GM04504 (cell line): Measurements from ENCODE around the gene FHIT.
"Not testable (repeated sequence)": the region's sequence is repeated elsewhere in the genome, so short reads cannot be mapped to it uniquely, and the experiment has no call there.

ENCODE experiments used
- DNase-seq: peaks from one replicate; pipeline ENCODE4 v3.0.0-alpha.2; 2012; ENCODE audit warnings: low read depth

FHIT gene

DNA sequence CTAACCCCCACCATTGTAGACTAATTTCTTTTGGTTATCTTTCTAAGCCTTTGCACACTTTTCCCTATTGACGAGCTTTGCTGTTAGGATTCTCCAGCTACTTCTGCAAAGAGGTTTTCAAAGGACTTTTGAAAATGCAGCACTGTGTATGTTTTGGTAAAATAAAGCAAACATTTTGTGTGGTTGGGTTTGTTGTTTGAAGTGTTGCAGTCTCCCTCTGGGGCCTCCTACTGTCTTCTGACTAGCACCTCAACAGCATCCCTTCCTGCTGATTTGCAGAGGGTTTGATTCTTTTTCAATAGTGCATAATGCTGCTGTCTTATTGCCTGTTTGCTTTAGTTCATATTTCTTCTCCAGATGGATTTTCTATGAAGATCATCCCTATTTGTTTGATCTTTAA lies 1426.4 kb downstream of the FHIT start:
- DNase-seq: no peak

DNA sequence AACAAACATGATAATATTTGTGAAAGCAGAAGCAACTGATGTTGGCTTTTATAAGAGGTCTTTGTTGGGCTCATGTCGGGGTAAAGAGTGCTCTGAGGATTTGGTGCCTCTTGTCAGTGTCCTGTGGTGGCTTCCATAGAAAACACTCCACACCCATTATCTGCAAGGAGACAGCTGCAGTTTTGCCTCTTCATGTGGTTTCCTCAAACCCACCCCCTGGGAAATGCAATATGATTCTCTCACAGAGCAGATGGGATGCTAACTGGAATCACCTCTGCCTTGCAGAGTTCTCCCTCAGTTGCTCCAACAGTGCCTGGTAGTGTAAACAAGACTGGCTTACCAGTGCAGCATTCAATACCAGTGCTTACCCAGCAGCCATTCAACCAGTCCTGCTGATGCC lies 1430.0 kb downstream of the FHIT start:
- no peak for DNase-seq

DNA sequence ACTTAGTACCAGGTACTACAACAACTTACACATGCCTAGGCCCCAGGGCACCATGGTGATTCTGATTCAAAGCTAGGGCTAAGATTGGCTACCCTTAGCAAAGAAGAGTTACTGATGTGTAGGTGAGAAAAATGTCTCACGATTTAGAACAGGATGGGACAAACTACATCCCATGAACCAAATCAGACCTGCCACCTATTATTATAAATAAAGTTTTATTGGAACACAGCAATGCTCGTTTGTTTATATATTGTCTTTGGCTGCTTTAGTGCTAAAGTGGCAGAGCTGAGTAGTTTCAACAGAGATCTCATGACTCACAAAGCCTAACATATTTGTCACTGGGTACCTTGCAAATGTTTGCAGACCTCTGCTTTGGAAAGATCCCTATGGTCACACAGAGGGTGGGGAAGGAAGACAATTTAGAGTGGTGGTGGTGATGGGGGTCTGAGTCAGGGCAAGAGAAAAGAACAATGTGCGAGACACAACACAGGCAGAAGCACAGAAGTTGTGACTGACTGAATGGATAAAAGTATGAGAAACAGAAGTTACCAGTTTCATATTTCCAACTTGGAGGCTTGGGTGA lies 1430.8 kb downstream of the FHIT start:
- no peak for DNase-seq

DNA sequence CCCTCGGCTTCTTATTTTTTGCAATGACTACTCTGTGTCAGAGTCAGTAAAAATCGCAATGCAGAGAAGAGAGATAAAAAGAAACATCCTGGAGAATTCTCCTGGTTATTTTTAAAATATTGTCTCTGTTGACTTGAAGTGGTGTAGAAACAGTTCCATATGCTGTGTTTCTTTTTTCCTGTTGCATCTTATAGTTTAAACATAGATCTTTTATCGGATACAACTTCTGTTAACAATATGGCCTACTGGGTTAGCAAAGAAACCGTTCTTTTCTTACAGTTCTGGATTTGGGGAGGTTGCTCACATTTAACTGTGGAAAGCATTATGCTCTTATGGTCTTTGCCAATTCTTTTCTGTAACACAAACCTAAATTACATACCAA lies 1432.3 kb downstream of the FHIT start:
- no peak for DNase-seq

DNA sequence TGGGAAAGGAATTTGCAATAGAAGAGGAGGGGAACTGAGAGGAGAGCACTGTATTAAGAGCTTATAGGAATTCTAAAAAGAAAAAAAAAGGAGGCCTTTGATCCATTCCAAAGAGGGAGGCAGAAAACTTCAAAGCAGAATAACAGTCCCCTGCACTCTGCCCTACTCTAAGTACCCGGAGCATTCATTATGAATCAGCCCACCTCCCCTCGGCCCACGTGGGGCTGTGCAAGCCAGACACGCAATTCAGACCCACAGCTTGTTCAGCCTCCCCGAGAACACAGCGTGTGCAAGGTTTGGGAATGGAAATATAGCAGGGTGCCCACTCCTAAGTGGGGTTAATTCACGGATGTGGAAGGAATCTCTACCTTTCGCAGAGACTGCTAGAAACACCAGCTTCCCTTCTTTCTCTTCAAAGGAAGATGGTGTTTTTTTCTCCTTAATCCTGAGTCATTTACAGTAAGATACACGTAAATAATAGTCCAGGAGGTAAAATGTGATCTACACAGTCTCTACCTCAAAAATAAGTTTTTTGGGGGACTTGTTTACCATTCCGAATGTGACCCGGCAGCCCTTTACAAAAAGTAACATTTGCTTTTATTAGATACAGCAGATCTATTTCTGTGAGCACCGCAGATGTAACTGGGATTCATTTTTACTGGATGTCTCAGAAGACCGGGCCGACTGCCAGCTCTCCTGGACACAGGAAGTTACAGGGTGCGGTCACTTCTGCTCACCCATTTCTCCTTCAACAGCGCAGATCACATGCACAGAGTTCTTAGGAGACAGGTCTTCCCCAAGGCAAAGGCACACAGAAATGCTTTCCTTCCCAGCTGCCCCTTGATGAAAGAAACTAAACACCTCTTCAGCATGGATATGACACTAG lies 1433.0 kb downstream of the FHIT start:
- peak; percentile 93 for DNase-seq

DNA sequence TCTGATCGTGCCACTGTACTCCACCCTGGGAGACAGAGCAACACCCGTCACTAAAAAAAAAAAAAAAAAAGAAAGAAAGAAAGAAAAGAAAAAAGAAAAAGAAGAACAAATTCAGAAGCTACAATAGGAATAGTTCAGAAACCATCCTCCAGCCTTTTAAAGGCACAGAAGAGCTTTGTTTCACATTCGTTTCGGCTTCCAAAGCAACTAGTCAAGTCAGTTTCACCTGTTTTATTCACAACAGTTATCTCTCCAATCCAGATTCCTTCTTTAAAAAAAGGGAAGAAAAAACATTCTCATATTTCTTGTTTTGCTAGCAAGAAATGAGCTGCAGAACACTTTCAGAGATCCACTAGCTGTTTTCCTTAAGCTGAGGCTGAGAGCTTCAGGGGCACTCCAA lies 1433.7 kb downstream of the FHIT start:
- DNase-seq: no peak

DNA sequence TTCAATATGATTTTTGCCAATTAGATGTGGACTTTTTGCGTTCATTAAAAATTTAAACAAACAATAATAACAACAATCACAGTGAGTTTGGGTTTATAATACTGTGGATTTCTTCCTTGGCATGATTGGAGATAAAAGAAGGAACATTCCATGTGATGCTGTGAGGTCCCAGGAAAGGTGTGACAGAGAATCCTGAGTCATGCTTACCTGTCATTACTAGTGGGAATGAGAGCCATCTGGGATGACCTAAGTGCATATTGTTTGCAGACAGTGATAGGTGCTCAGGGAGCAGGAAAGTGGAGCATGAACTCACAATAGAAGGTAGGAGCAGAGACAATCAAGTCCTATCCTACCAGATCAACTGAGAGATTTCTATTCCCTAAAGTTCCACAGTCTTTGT lies 1434.9 kb downstream of the FHIT start:
- no peak for DNase-seq

DNA sequence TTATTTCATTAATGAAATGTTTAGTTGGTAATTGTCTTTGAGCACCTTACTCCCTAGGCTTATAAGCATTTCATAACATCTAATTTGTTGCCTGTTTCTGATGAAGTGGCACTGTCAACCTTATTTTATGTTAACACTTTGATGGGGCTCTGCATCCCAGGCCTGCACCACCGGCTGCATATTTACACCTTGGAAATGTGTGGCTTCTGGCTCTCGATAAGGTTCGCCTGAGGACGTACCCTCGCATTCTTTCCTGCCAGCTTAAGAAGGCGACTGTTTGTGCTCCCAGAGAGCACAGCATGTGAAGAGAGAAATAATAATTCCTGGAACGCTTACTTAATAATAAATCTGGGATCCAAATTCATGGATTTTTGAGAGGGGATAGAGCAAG lies 1438.1 kb downstream of the FHIT start:
- DNase-seq: no peak

DNA sequence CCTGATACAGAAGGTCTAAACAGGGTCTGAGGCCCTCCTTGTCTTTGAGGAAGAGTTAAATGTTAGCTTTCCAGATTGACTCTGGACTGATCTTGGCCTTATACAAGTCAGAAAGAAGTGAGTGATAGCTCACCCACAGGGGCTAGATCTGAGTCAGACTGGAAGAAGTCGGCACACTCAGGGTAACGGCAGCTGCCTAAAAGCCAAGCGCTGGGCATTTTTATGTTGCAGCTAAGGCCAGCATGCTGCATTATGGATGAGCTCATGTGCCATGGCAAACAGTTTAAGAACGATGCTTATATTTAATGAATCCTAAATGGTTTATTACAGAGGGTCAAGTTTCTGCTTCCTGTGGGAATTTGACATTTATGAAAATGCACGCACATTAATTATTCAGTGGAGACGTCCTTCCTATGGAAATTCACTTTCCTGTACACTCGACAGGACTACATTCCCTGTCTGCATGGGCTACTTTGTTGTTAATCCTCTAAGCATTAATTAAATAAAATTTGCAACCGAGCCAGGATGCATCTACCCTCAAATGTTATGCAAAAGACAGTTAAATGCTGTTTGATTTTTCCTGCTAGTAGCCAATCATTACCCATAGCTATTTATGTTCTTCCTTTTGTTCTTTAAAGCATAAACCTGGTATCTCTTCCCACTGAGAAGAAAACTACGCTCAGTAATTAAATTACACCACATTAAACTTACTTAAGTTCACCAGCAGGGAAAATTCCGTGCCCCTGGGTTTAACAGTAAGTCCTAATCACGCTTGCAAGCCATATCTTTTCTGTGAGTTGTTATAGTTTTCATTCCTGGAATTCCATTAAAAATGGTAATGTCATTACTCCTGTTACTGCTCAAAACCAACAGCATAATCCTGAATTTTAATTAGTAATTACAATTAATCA lies 1438.8 kb downstream of the FHIT start:
- DNase-seq: no peak

DNA sequence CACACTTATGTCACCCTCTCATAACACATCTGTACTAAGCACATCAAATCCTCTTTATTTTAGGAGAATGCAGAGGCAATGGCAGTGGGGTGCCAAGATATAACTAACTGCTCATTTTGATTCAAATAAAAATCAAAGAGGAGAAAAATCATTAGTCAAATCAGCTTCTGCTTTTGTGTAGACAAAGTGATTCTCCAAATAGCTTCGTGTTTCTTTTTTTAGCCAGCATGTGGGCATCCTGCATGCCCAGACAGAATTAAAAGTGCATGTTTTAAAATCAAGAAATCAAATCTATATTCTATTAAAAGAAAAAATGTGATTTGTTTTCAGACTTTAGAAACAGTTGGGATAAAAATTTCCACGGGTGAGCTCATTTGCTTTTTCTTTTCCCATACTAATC lies 1440.1 kb downstream of the FHIT start:
- DNase-seq: no peak

DNA sequence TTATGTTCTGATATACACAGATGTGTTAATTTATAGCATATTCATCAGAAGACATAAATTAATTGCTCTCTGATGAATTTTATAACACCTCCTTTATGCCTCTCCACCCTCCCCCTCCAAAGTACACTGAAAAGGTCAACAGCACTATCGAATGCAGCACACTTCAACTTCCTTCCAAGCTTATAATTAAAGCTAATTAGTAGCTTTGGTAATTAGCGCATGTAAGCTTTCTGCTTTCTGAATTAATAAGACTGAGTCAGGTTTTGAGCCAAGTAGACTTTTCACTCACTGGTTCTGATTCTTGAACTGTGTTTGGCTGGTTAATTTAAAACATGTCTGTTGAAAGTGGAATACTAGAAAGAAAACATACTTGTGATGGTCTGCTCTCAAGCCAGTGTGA lies 1440.6 kb downstream of the FHIT start:
- no peak for DNase-seq

DNA sequence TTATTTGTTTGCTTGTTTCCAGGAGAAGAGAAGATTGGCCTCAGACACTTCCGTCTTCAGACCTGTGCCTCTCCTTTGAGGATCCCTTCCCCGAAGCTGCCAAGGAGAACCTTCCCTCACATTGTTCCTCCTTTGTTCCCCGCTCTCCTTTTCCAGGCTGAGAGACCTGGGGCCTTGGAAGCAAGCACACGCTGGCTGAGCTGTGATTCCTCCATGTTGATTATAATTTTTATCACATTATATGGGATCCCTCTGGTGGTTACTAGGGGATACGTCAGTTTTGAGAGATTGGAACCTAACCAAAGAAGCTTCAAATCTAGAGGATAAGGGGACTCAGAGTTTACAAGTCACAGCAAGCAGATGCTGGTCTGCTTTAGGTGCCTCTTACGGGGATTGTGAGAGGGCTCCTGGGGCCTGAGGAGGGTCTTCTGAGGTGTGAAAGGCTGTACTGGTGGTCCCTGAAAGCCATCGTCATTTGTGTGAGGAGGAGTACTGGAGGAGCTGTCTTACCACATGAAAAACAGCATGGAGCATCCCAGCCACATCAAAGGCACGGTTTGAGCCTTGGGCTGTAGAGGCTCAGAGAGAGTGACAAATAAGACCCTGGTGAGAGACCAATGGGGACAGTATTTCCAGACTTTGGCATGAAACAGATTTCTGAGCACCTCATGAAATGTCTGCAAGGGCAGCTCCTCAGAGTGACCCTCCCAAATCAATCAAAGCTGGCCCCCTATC lies 1441.4 kb downstream of the FHIT start:
- DNase-seq: no peak

DNA sequence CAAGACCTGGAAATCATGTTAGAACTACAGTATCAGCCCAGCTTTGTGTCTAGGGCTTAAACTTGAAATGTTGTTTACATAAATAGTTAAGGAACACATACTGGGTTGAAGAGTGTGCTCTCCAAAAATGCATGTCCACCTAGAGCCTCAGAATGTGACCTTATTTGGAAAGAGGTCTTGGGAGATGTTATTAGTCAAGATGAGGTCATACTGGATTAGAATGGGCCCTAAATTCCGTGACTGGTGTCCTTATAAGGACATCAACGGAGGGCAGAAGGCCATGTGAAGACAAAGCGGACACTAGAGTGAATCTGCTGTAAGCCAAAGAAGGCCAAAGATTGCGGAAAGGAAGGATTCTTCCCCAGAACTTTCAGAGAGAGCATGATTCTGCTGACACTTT lies 1442.2 kb downstream of the FHIT start:
- peak; percentile 8 for DNase-seq

DNA sequence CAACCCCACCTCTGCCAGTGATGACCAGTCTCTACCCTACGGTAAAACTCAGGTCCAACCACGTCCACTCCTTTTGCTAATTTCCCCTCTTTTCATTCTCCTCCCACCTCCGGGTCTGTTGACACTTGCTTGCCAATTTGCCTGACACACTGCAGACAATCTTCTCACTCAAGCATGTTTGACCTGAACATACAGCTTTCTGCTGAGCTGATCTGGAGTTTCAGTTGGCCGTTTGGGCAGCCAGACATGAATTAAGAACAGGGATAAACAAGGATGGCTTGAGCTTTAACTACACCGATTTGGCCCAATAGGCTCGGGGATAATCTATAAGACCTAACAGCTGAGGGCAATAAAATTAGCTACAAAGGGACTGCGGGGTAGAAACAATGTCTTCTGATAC lies 1442.8 kb downstream of the FHIT start:
- no peak for DNase-seq

DNA sequence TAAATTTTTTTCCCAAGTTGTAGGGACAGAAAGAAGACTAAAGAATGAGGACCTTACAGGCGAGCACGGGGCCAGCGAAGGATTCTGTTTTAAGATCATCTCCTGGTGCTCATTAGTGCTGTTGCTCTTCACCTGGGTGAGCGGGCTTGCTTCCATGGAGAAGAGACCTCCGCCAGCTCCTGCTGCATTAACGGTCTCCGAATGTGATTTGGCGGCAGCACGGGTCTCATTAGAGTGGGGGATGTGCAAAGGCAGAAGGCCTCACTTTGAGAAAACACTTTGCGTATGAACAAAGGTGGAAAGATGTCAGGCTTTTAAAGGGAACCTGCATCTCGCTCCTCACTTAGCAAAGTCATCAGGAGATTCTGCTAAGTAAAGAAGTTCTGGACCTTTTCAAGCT lies 1448.0 kb downstream of the FHIT start:
- DNase-seq: no peak

DNA sequence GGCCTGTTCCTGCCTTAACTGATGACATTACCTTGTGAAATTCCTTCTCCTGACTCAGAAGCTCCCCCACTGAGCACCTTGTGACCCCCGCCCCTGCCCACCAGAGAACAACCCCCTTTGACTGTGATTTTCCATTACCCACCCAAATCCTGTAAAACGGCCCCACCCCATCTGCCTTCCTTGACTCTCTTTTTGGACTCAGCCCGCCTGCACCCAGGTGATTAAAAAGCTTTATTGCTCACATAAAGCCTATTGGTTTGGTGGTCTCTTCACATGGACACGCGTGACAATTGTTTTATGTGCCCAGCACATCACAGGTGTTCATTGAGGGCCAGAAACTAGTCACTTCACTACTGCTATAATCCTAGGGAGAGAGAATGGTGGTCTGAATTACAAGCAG lies 1448.8 kb downstream of the FHIT start:
- DNase-seq: not testable (repeated sequence)

DNA sequence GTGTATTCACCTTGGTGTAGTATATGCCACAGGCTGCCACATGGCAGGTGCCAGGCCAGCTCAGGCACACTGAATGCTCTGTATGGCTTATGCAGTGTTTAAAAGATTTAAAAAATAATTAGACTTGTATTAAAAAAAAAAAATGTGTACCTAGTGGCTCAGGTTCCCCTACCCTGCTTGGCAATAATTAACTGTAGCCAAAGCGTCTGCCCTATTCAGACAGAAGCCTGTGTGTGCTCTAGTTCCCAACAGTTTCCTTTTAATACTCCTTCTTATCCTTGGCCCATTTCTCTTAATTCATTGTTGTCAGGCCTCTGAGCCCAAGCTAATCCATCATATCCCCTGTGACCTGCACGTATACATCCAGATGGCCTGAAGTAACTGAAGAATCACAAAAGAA lies 1449.2 kb downstream of the FHIT start:
- no peak for DNase-seq

DNA sequence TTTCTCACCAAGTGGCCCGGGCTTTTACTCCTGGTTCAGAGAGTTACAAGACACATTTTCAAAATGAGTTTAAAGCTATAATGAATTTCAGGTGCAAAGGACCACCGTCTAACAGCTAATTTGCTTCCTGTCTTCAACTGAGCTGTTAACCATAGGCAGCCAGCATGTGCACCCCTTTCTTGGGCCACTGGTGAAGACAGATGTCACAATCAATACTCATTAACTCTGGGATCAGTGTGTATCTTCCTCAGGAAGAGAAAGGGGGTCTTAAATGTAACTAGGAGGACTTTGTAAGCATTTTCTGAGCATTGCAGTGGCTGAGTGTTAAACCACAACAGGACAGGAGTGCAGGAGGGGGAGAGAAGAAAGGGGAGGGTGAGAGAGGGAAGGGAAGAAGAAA lies 1450.8 kb downstream of the FHIT start:
- no peak for DNase-seq

DNA sequence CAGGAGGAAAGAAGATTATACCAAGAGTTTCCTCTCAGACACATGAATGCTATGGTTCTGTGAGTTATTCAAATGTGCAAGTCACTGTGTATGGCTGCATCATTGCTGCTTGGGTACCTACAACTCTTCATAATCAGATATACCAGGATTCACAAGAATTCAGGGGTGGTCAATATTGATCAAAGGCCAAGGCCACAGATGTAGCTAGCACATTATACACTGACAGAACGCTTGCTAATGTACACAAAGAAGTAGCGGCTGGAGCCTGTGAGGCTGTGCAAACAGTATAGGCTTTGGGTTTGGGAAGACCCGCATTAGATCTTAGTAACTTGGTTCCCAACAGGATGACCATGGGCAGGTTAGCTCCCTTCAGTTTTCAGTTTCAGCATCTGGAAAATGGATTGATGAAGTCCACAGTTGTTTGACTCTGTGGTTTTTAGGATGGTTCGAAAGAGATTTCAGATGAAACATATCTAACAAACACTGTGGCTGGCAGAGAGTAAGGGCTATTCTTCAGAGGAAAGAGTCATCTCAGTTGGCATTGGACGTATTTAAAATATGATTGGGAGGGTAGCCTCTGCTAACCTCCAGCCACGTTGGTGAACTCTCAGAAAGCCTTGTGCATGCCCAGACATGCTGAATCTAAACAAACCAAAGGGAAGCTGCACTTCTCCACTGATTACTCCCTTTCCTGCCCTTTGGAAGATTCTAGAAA lies 1452.7 kb downstream of the FHIT start:
- no peak for DNase-seq

DNA sequence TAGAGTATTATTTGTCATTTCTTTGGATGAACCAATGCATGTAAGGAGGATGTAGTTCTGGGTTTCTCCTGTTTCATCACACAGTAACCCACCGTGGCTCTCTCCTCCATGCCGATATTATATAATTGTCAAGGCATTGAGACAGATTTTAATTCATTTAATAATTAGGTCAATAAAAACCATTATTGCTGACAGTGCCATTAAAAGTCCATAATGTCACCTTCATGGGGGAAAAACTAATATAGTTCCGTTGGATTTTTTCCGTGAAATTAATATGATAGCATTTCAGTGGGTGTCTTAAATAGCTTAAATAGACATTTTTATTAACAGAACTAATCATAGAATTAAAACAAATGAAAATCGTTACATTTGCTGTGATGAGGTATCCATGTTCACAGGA lies 1453.7 kb downstream of the FHIT start:
- no peak for DNase-seq

DNA sequence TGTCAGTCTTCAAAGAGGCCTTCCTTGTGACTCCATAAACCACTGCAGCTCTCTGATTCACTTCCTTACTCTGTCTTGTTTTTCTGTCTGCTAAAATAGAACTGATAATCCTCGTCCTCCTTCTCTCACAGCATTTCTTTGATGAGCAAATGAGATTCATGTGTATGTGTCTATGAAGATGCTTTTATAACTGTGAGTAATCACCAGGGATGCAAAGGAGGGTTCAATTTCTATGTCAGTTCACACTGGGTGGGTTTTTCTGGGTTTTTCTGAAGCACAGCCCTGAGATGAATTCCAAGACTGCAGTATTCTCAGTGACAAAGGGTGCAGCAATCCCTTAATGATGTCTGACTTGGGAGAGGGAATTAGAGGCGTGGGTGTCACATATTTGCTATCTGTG lies 1454.8 kb downstream of the FHIT start:
- no peak for DNase-seq

DNA sequence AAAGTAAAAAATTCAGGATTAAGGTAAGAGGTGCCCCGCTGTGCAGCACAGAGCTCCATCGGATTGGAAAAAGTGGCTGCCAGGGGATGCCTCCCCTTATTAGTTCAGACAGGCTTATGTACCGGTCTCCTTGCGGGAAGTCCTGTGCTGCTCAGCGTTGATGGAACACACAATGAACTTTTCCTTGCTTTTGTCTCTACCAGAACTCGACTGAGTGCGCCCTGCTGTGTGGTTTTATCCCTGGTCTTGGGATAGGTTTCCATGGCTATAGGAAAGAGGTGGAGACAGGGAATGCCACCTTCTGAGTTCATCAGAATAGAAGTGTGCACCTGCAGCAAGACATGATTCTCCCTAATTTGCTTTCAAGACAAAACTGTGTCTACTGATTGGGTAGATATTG lies 1455.5 kb downstream of the FHIT start:
- no peak for DNase-seq
